ENCODE results near the gene UNC119.

Gene UNC119

GRCh38 chr17:28530926-28531325 is 21.5 kb downstream of the UNC119 start:
- H3K27ac ChIP-seq, result no peak overlapping the region

GRCh38 chr17:28530250-28530649 is 22.2 kb downstream of the UNC119 start:
- no peak overlapping the region for H3K27ac ChIP-seq
- TF ChIP-seq CTCF (IDR thresholded peaks at IDR 0.05) (no peak), ZFX (IDR thresholded peaks at IDR 0.05; ENCODE audit: borderline replicate concordance) (no peak)

More at GRCh38 chr17:28530926-28531325, 21.5 kb downstream of the UNC119 start:
- TF ChIP-seq CTCF (IDR thresholded peaks at IDR 0.05) (no peak), ZFX (IDR thresholded peaks at IDR 0.05; ENCODE audit: borderline replicate concordance) (no peak)

- H3K27ac ChIP-seq, result no peak overlapping the region
- no peak for TF ChIP-seq ZFX (IDR thresholded peaks at IDR 0.05; ENCODE audit: borderline replicate concordance)
Measured at GRCh38 chr17:28529013-28529400, 23.4 kb downstream of the UNC119 start.

- peak overlapping the region; percentile 69 for H3K27ac ChIP-seq
- TF ChIP-seq ZFX (IDR thresholded peaks at IDR 0.05; ENCODE audit: borderline replicate concordance), result no peak
- TF ChIP-seq CTCF (IDR thresholded peaks at IDR 0.05), result no peak
Measured at GRCh38 chr17:28528327-28529012, 24.0 kb downstream of the UNC119 start.

GRCh38 chr17:28527859-28528258 is 24.6 kb downstream of the UNC119 start:
- TF ChIP-seq CTCF (IDR thresholded peaks at IDR 0.05) (no peak), ZFX (IDR thresholded peaks at IDR 0.05; ENCODE audit: borderline replicate concordance) (no peak)
- H3K27ac ChIP-seq, result peak overlapping the region; percentile 69

GRCh38 chr17:28527181-28527681 is 25.2 kb downstream of the UNC119 start:
- peak overlapping the region; percentile 69 for H3K27ac ChIP-seq
- TF ChIP-seq CTCF (IDR thresholded peaks at IDR 0.05), result no peak
- no peak for TF ChIP-seq ZFX (IDR thresholded peaks at IDR 0.05; ENCODE audit: borderline replicate concordance)

GRCh38 chr17:28526381-28526780 is 26.0 kb downstream of the UNC119 start:
- no peak overlapping the region for H3K27ac ChIP-seq
- TF ChIP-seq CTCF (IDR thresholded peaks at IDR 0.05) (no peak), ZFX (IDR thresholded peaks at IDR 0.05; ENCODE audit: borderline replicate concordance) (no peak)
